ENCODE data around the gene ZNF629.

GRCh38 chr16:30731411-30731810, 55.6 kb downstream of the ZNF629 start:
- no peak for TF ChIP-seq POLR2A (IDR thresholded peaks at IDR 0.05; ENCODE audit: low read length)
- TF ChIP-seq GATA1 (IDR thresholded peaks at IDR 0.05; ENCODE audit: low read depth, low read length), result no peak
